ENCODE data around the gene CEBPE.

Gene CEBPE

GRCh38 chr14:23118506-23119362 lies at the start of gene CEBPE:
Gene CEBPE (minus strand): TSS chr14:23119255. CDS start chr14:23119091, 164 bp downstream.
- DNase-seq (ENCODE audit: low spot score), result no peak

GRCh38 chr14:23168246-23168645 lies 49.2 kb upstream of the CEBPE start:
- DNase-seq (ENCODE audit: low spot score), result no peak

DNA sequence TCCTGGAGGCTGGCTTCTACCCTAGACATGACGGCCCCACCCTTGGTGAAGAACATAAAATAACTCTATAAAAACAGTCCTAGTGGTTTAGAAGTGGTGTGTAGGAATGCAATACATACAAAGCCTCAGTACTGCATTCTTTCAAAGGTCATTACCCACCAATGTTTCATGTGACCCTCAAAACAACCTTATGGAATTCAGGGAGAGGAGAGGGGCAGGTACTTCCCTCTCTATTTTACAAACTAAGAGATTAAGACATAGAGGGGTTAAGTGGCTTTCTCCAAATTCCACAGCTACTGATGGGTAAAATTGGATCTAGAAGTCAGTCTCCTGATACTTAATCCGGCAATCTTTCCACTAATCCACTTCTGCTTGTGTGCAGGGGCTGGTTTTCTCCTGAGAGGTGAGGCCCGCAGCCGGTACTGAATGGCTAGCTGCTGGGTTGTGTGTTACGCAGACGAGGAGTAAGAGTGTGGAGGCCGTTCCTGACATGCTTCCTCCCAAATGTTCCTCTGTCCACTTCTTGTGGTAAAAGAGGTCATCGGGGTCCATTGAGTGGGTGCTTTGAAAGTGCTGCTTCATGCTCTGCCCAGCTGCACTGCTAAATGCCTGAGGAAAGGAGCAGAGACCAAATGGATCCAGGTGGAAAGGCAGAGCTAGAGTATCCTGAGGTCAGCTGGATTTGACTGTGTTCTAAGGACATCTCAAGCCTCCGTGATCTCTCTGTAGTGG lies 48.2 kb upstream of the CEBPE start:
- DNase-seq (ENCODE audit: low spot score), result no peak

GRCh38 chr14:23164949-23165348 lies 45.9 kb upstream of the CEBPE start:
- DNase-seq (ENCODE audit: low spot score), result no peak

- no peak for DNase-seq (ENCODE audit: low spot score)
These were observed 45.2 kb upstream of the CEBPE start for GRCh38 chr14:23164250-23164649.

GRCh38 chr14:23163830-23164229 lies 44.8 kb upstream of the CEBPE start:
- DNase-seq (ENCODE audit: low spot score), result no peak

- DNase-seq (ENCODE audit: low spot score), result no peak
These were observed 43.7 kb upstream of the CEBPE start for GRCh38 chr14:23162800-23163199.

- no peak for DNase-seq (ENCODE audit: low spot score)
These were observed 43.0 kb upstream of the CEBPE start for GRCh38 chr14:23162005-23162404.

GRCh38 chr14:23160924-23161522 lies 42.0 kb upstream of the CEBPE start:
- DNase-seq (ENCODE audit: low spot score), result peak; percentile 78

DNA sequence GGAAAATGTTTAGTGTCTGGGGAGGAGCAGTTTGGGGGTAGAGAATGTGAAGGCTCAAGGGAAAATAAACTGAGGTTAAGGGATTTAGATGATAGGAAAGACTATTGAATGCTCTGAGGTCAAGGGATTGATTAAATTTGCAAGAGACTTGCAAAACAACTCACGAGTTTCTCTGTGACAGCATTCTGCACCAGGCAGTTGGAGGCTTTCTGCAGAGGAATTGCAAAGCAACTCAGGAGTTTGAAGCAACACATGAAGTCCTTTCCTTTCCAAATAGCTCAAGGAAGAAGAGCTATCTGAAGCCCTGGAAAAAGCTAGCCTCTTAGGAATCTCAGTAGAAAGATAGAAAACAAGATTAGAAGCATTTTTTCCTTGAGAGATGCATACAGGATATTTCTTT lies 40.5 kb upstream of the CEBPE start:
- DNase-seq (ENCODE audit: low spot score), result no peak

GRCh38 chr14:23158779-23159178 lies 39.7 kb upstream of the CEBPE start:
- no peak for DNase-seq (ENCODE audit: low spot score)

DNA sequence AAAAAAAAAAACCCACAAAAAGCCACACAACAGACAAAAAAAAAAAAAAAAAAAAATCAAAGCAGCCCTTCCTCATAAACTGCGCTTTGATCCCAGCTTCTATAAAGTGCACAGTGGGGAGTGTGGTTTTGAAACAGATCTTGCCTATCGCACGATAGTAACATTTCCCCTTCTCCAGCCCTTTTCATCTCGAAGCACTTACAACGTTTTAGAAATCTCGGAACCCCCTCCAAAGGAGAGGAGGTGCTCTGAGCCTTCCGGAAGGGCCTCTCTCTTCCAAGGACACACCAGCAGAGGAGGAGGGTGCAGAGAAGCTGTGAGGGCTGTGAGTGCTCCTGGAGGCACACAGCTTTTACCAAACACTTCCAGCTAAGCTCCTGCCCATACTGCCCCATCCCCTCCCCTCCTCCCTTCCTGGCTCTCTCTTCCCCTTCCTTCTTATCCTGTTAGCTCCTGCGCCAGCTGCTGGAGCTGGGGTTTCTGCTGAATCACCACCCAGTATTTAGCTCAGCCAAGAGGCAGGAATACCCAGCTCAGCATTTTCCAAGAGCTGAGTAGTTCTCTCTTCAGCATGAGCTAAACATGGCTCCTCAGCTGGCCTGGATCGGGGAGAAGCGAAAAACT lies 36.0 kb upstream of the CEBPE start:
- peak; percentile 87 for DNase-seq (ENCODE audit: low spot score)

DNA sequence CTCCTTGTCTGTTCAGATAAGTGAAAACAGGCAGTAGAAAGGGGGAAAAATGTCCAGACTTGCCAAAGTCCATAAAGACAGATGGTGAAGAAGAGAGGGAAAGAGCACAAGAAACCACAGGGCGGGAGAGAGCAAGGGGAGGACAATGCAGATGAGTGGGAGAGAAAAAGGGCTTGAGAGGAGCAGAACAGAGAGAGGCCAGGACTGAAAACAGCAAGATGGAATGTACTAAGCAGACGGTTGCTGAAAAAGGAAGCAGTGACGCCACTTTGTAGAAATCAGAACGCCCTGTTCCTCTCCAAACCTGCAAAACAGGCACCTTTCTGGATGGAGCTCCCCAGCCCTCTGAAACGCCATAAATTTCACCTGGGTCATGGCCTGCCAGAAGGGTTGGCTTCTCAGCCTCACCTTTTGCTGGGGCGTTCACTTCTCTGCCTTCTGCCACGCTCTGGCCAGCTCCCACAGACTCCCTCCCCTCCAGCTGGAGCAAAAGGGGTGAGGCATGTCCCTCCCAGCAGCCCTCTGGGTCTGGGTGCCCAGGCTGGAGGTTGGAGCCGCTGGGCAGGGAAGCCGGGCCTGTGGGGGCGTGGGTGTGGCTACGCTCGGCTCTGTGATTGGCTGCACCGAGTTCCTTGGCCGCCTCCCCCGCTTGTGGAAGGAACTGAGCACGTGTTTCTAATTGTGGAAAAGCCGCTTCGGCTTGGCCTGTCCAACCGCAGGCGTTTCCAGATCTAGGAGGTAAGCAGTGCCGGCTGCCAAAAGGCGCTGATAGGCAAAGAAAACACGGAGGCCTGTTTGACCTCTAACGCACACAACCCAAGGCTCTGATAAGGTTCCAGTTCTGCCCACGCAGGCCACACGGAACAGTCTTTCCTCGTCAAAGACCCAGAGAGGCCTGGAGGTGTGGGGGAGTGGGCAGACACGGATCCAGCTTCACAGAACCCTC lies 35.1 kb upstream of the CEBPE start:
- peak; percentile 96 for DNase-seq (ENCODE audit: low spot score)

DNA sequence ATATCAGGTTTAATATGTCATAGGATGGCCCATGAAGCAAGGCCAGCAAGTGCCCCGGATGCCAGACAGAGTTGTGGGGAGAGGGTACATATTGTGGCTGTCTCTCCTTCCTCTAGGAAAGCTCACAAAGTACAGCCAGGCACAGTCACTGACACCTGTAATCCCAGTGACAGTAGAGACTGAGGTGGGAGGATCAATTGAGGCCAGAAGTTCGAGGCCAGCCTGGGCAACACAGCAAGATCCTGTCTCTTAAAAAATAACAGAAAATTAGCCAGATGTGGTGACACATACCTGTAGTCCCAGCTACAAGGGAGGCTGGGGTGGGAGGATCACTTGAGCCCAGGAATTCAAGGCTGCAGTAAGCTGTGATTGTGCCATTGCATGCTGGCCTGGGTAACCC lies 32.3 kb upstream of the CEBPE start:
- DNase-seq (ENCODE audit: low spot score), result no peak

DNA sequence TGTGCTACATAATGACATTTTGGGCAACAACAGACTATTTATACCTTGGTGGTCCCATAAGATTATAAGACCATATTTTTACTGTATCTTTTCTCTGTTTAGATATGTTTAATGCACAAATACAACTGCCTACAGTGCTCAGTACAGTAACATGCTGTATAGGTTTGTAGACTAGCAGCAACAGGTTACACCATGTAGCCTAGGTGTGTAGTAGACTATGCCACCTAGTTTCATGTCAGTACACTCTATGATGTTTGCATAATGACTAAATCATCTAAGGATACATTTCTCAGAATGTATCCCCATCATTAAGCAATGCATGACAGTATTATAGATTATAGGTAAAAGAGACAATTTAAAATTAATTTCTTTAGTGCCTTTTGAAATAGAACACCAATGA lies 30.7 kb upstream of the CEBPE start:
- DNase-seq (ENCODE audit: low spot score), result no peak

DNA sequence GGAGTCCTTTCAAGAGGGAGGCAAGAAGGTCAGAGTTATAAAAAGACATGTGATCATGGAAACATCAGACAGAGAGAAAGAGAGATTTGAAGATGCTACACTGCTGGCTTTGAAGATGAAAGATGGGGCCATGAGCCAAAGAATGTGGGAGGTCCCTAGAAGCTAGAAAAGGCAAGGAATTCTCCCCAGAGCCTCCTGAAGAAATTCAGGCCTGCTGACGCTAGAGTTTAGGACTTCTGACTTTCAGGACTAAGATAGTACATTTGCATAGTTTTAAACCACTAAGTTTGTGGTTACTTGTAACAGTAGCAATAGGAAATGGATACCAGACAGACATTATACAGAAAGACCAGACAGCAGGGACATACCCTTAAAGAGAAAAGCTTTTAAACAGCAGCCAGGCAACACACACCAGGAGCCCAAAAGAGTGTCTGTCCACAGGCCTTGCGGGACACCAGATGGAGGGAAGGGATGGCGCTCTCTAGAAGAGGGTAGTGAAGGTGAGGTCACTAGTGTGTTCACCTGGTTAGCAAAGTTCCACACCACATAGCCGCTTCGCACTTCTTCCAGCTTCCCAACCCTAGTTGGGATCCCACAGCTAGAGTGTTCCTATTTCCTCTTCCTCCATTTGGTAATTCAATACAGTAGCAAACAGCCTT lies 29.7 kb upstream of the CEBPE start:
- no peak for DNase-seq (ENCODE audit: low spot score)

DNA sequence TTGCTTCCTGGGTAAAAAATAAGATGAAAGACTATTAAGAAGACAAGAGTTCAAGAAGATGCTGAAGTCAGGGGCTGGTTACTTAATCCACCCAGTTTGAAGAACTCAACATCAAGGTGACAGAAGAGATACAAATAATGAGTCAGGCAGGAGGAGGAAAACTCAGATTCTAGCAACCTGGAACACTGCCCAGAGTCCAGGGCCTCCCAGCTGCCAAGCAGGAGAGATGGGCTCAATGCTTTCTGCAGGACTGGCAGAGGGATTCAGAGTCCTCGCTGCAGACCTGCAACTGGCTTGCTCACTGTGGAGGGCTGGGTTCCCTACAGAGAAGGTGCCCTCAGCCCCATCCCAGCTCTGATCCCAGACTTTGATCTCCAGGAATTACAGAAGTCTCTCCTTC lies 28.6 kb upstream of the CEBPE start:
- DNase-seq (ENCODE audit: low spot score), result no peak

DNA sequence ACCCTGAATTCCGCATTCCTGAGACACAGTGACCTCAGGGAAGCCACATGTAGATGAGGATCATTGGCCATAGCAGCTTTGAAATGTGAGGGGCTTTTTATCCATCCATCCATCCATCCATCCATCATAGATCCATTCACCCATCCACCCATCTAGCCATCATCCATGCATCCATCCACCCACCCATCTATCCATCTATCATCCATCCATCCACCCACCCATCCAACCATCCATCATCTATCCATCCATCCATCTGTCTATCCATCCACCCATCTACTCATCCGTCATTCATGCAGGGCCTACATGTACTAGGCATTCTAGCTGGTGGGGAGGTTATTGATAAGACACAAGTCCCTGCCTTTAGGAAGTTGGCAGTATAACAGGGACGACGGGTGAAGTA lies 27.9 kb upstream of the CEBPE start:
- DNase-seq (ENCODE audit: low spot score), result no peak

GRCh38 chr14:23146351-23146910 lies 27.4 kb upstream of the CEBPE start:
- no peak for DNase-seq (ENCODE audit: low spot score)

- DNase-seq (ENCODE audit: low spot score), result no peak
These were observed 26.8 kb upstream of the CEBPE start for GRCh38 chr14:23145794-23146350.

Measured in GM03348 (cell line).